MM.1S (cell line): ENCODE measurements around the gene NLRP14.

ENCODE experiments used
- EZH2phosphoT487 ChIP-seq: fragments of 300-600 bp; sonication (generic); IDR thresholded peaks from 2 replicates; pipeline ENCODE4 v1.6.1; 2018; ENCODE audit warnings: antibody characterized with exemption, low read length
- TF ChIP-seq, protein P1 (sequence below): fragments of 300-600 bp; sonication (generic); IDR thresholded peaks from 2 replicates; pipeline ENCODE4 v1.5.1; 2016; ENCODE audit warnings: antibody characterized with exemption, low read length, mixed read lengths

DNA sequence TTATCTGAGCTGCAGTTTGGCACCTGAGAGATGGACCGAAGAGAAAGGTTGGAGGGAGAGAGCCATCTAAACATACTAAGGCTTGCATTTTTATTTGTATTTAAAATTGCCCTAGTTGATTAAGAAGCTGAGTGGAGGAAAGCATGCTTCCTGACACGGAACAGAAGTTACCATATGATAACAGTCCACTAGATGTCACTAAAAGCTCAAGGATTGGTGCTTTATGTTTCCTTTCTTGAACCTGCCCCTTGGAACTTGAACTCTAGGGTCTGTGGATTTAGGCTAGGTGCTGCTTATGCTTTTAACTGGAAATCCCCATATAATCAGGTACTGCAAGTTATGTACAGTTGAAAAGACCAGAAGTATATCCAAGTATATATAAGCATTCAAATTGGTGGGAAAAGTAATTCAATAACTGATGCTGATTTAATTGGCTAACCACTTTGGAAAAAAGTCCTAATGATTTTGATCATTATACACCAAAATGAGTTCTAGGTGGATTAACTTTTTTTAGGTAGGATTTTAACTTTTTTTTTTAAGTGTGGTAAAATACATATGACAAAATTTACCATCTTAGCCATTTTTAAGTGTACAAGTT lies 78.1 kb downstream of the NLRP14 start:
- TF ChIP-seq, protein P1, sequence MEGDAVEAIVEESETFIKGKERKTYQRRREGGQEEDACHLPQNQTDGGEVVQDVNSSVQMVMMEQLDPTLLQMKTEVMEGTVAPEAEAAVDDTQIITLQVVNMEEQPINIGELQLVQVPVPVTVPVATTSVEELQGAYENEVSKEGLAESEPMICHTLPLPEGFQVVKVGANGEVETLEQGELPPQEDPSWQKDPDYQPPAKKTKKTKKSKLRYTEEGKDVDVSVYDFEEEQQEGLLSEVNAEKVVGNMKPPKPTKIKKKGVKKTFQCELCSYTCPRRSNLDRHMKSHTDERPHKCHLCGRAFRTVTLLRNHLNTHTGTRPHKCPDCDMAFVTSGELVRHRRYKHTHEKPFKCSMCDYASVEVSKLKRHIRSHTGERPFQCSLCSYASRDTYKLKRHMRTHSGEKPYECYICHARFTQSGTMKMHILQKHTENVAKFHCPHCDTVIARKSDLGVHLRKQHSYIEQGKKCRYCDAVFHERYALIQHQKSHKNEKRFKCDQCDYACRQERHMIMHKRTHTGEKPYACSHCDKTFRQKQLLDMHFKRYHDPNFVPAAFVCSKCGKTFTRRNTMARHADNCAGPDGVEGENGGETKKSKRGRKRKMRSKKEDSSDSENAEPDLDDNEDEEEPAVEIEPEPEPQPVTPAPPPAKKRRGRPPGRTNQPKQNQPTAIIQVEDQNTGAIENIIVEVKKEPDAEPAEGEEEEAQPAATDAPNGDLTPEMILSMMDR = peak; percentile 72
- TF ChIP-seq EZH2phosphoT487 = no peak
